WTC11 (cell line): ENCODE data around the gene FGFR4. TPM values are rescaled to one million over a fixed set of nuclear protein-coding genes. Genes with fewer than 3 reads are reported as not detected.

Source experiments
- ATAC-seq: fragments of 200-7000 bp; cut with Tn5 transposase; 2 replicates; pipeline ENCODE4 v1.10.0; 2021; ENCODE audit warnings: mild to moderate bottlenecking, moderate library complexity
- CTCF ChIA-PET: fragments of 300-600 bp; sonication (Branson Sonifier 250); formaldehyde crosslinking; loops from one replicate; lab custom pipeline; 2021; ENCODE audit warnings: antibody characterized with exemption; lab: Charles Lee
- POLR2A ChIA-PET: fragments of 350-600 bp; sonication (Branson Sonifier 250); formaldehyde crosslinking; loops from one replicate; lab custom pipeline; 2021; ENCODE audit warnings: antibody characterized with exemption; lab: Charles Lee
- DNase-seq: peaks from one replicate; pipeline ENCODE4 v3.0.0; 2021; ENCODE audit warnings: low spot score
- H3K27ac Mint-ChIP-seq: 2 replicates; pipeline ENCODE4 v1.8.0; 2021; ENCODE audit warnings: mixed read lengths
- H3K27me3 Mint-ChIP-seq: 2 replicates; pipeline ENCODE4 v1.8.0; 2021; ENCODE audit warnings: low read depth, mild to moderate bottlenecking, moderate library complexity, mixed read lengths
- H3K36me3 Mint-ChIP-seq: 2 replicates; pipeline ENCODE4 v1.8.0; 2021; ENCODE audit warnings: mixed read lengths
- H3K4me1 Mint-ChIP-seq: 2 replicates; pipeline ENCODE4 v1.8.0; 2022; ENCODE audit warnings: mixed read lengths
- H3K4me3 Mint-ChIP-seq: 2 replicates; pipeline ENCODE4 v1.8.0; 2021; ENCODE audit warnings: mild to moderate bottlenecking, moderate library complexity, mixed read lengths
- H3K9me3 Mint-ChIP-seq: 2 replicates; pipeline ENCODE4 v1.8.0; 2021; ENCODE audit warnings: mixed read lengths
- ATF2 ChIP-seq: sonication (generic); formaldehyde crosslinking; IDR thresholded peaks from 2 replicates; pipeline ENCODE4 v1.8.1; 2022; ENCODE audit warnings: low read depth, missing genetic modification reagents, borderline replicate concordance
- CBFB ChIP-seq: sonication (generic); formaldehyde crosslinking; IDR thresholded peaks from 2 replicates; pipeline ENCODE4 v1.8.1; 2022; ENCODE audit warnings: mild to moderate bottlenecking, low read depth, missing genetic modification reagents
- CTCF ChIP-seq: fragments of 200-600 bp; IDR thresholded peaks from 2 replicates; pipeline ENCODE4 v1.8.0; 2022; ENCODE audit warnings: antibody characterized with exemption
- E2F4 ChIP-seq: sonication (generic); formaldehyde crosslinking; IDR thresholded peaks from 2 replicates; pipeline ENCODE4 v1.8.1; 2022; ENCODE audit warnings: low read depth, mild to moderate bottlenecking, moderate library complexity, missing genetic modification reagents, borderline replicate concordance
- E2F5 ChIP-seq: sonication (generic); formaldehyde crosslinking; IDR thresholded peaks from 2 replicates; pipeline ENCODE4 v1.8.1; 2022; ENCODE audit warnings: mild to moderate bottlenecking, moderate library complexity, missing genetic modification reagents
- FOXJ3 ChIP-seq: sonication (generic); formaldehyde crosslinking; IDR thresholded peaks from 2 replicates; pipeline ENCODE4 v1.9.0; 2021; ENCODE audit warnings: missing genetic modification reagents, mild to moderate bottlenecking, borderline replicate concordance
- PREB ChIP-seq: sonication (generic); formaldehyde crosslinking; IDR thresholded peaks from 2 replicates; pipeline ENCODE4 v1.8.1; 2022; ENCODE audit warnings: mild to moderate bottlenecking, missing genetic modification reagents, moderate library complexity, borderline replicate concordance
- PRRX2 ChIP-seq: fragments of 250-450 bp; sonication (Bioruptor Pico); IDR thresholded peaks from 2 replicates; pipeline ENCODE4 v1.8.0; 2021; ENCODE audit warnings: mild to moderate bottlenecking
- SOX15 ChIP-seq: fragments of 250-450 bp; sonication (Bioruptor Pico); IDR thresholded peaks from 2 replicates; pipeline ENCODE4 v1.9.0; 2021; ENCODE audit warnings: mild to moderate bottlenecking
- ZMAT4 ChIP-seq: fragments of 250-450 bp; sonication (Bioruptor Pico); IDR thresholded peaks from 2 replicates; pipeline ENCODE4 v1.9.0; 2021; ENCODE audit warnings: mild to moderate bottlenecking
- ZNF138 ChIP-seq: sonication (generic); formaldehyde crosslinking; conservative IDR thresholded peaks from 2 replicates; pipeline ENCODE4 v1.8.1; 2022; ENCODE audit warnings: mild to moderate bottlenecking, moderate library complexity, missing genetic modification reagents
- ZNF425 ChIP-seq: fragments of 250-450 bp; sonication (Bioruptor Pico); conservative IDR thresholded peaks from 2 replicates; pipeline ENCODE4 v1.9.0; 2021; ENCODE audit warnings: mild to moderate bottlenecking
- total RNA-seq: library from RNA; stranded (reverse); gene quantifications from 3 replicates; pipeline ENCODE4 v1.2.3, GENCODE V29; 2021

Gene FGFR4
- total RNA-seq, 1 experiment from 2014 or later: 108 TPM

GRCh38 chr5:177112589-177113220 is 26.0 kb downstream of the FGFR4 start (continued):
- no peak for TF ChIP-seq E2F4 (CRISPR knock-in tag)
- no peak for TF ChIP-seq ZNF425
- TF ChIP-seq ZNF138 (CRISPR knock-in tag): no peak
- TF ChIP-seq ZMAT4 (CRISPR knock-in tag): no peak
- TF ChIP-seq E2F5: no peak
- TF ChIP-seq FOXJ3 (CRISPR knock-in tag): no peak
- TF ChIP-seq ATF2 (CRISPR knock-in tag): no peak
- no peak for TF ChIP-seq PRRX2 (CRISPR knock-in tag)

- H3K4me1 Mint-ChIP-seq: peaks cover 11% of the 10 kb centered on the region
- H3K9me3 Mint-ChIP-seq: no peaks in the 10 kb centered on the region
- no peaks in the 10 kb centered on the region for H3K36me3 Mint-ChIP-seq
- H3K4me3 Mint-ChIP-seq: no peak overlapping the region
- ATAC-seq (peak; percentile 15), DNase-seq (peak; percentile 82)
- CTCF ChIA-PET: interaction anchor here (0.6 to 7.5 kb wide), 28 partner anchors 8 to 454 kb away, joined by 3 to 156 read pairs (median 3); partner anchors contain the start of gene FGFR4
- POLR2A ChIA-PET: interaction anchor here (1.0 kb wide), 1 partner anchor 19 kb away, joined by 4 read pairs; no protein-coding TSS in a partner anchor
- H3K27ac Mint-ChIP-seq: no peak overlapping the region; the same call in 1 of the 2 replicates
- peaks cover 15% of the 10 kb centered on the region for H3K27me3 Mint-ChIP-seq
- TF ChIP-seq CTCF (peak; percentile 93), PREB (CRISPR knock-in tag) (no peak), SOX15 (no peak), CBFB (CRISPR knock-in tag) (no peak)
These were observed 27.1 kb downstream of the FGFR4 start for GRCh38 chr5:177113566-177114424.
